Ovary (tissue), 3 donors: ENCODE data around the gene BIRC6.
"Not testable (repeated sequence)": the region's sequence is repeated elsewhere in the genome, so short reads cannot be mapped to it uniquely, and the experiment has no call there.

Experiments used
- CTCF ChIP-seq, 3 donors: fragments of 450-650 bp in 2 of 3; fragments of 200-600 bp in 1 of 3; IDR thresholded peaks; one replicate each; pipeline versions ENCODE4 v1.5.1 to v1.8.0; 2016 to 2022; ENCODE audit warnings: antibody characterized with exemption in 3 of 3, mild to moderate bottlenecking in 1 of 3
- EP300 ChIP-seq: sonication (generic); formaldehyde crosslinking; IDR thresholded peaks from one replicate; pipeline ENCODE4 v1.6.1; 2017; ENCODE audit warnings: antibody characterized with exemption
- POLR2A ChIP-seq: fragments of 450-650 bp; IDR thresholded peaks from one replicate; pipeline ENCODE4 v1.6.1; 2017; ENCODE audit warnings: antibody characterized with exemption, mild to moderate bottlenecking, moderate library complexity
- donor health status: DM: no; HTN: no; CAD: no.

- not testable (repeated sequence) for TF ChIP-seq CTCF (IDR thresholded peaks at IDR 0.05); POLR2A; EP300
Observed at GRCh38 chr2:32329180-32329980, 27.4 kb upstream of the BIRC6 start.
